HFF-Myc (cell line): Measurements from ENCODE around the gene PKNOX1.
"Not testable (repeated sequence)": the region's sequence is repeated elsewhere in the genome, so short reads cannot be mapped to it uniquely, and the experiment has no call there.

Experiments used
- DNase-seq: peaks from one replicate; pipeline ENCODE4 v3.0.0-alpha.2; 2011; ENCODE audit warnings: low read depth; ENCODE audit errors: extremely low read depth
- H3K4me3 ChIP-seq: replicated peaks from 2 replicates; pipeline ENCODE4 v1.5.1; 2011; ENCODE audit warnings: low read depth, mild to moderate bottlenecking, control low read depth, low read length
- CTCF ChIP-seq: IDR thresholded peaks from 2 replicates; pipeline ENCODE4 v1.5.1; 2012; ENCODE audit warnings: mild to moderate bottlenecking, low read depth, low read length, control low read depth; ENCODE audit errors: missing control alignments

Gene PKNOX1

GRCh38 chr21:43001316-43001715 lies 27.0 kb downstream of the PKNOX1 start:
- no peak for TF ChIP-seq CTCF
- DNase-seq: no peak
- no peak overlapping the region for H3K4me3 ChIP-seq

GRCh38 chr21:43004926-43005325 lies 30.6 kb downstream of the PKNOX1 start:
- no peak for DNase-seq

GRCh38 chr21:43005635-43006034 lies 31.3 kb downstream of the PKNOX1 start:
- DNase-seq: no peak
- H3K4me3 ChIP-seq: no peak overlapping the region

More at GRCh38 chr21:43004926-43005325, 30.6 kb downstream of the PKNOX1 start:
- no peak overlapping the region for H3K4me3 ChIP-seq
- TF ChIP-seq CTCF: no peak

GRCh38 chr21:43006051-43006873 lies 31.9 kb downstream of the PKNOX1 start:
- H3K4me3 ChIP-seq, DNase-seq: not testable (repeated sequence)

More at GRCh38 chr21:43005635-43006034, 31.3 kb downstream of the PKNOX1 start:
- TF ChIP-seq CTCF: no peak

- TF ChIP-seq CTCF: no peak
- no peak for DNase-seq
Measured at GRCh38 chr21:43006874-43007208, 32.5 kb downstream of the PKNOX1 start.

GRCh38 chr21:43012596-43012995 lies 38.2 kb downstream of the PKNOX1 start:
- H3K4me3 ChIP-seq: no peak overlapping the region
- TF ChIP-seq CTCF: no peak
- DNase-seq: no peak

More at GRCh38 chr21:43006874-43007208, 32.5 kb downstream of the PKNOX1 start:
- H3K4me3 ChIP-seq: no peak overlapping the region

- no peak overlapping the region for H3K4me3 ChIP-seq
- no peak for TF ChIP-seq CTCF
- DNase-seq: no peak
Measured at GRCh38 chr21:43015906-43016540, 41.7 kb downstream of the PKNOX1 start.
